GM21360 (cell line): ENCODE results near the gene OPRM1.

Source experiments
- ATAC-seq: cut with Tn5 transposase; IDR thresholded peaks from one replicate; pipeline ENCODE4 v1.9.1; 2021; ENCODE audit warnings: mild to moderate bottlenecking, moderate library complexity; ENCODE audit not compliant: unreplicated experiment

Gene OPRM1

GRCh38 chr6:154080461-154081189, 41.6 kb downstream of the OPRM1 start:
- ATAC-seq: no peak

GRCh38 chr6:154086510-154086909, 47.5 kb downstream of the OPRM1 start:
- no peak for ATAC-seq

- no peak for ATAC-seq
These were observed 53.4 kb downstream of the OPRM1 start for GRCh38 chr6:154092326-154092962.

- no peak for ATAC-seq
These were observed 54.4 kb downstream of the OPRM1 start for GRCh38 chr6:154093231-154094044.

GRCh38 chr6:154095571-154095970, 56.5 kb downstream of the OPRM1 start:
- no peak for ATAC-seq

- no peak for ATAC-seq
These were observed 57.3 kb downstream of the OPRM1 start for GRCh38 chr6:154096316-154096715.

GRCh38 chr6:154096834-154097233, 57.8 kb downstream of the OPRM1 start:
- no peak for ATAC-seq

- ATAC-seq: no peak
These were observed 60.2 kb downstream of the OPRM1 start for GRCh38 chr6:154099211-154099610.

- no peak for ATAC-seq
These were observed 67.2 kb downstream of the OPRM1 start for GRCh38 chr6:154106251-154106650.

- no peak for ATAC-seq
These were observed 72.0 kb downstream of the OPRM1 start for GRCh38 chr6:154111025-154111424.

GRCh38 chr6:154112181-154112809, 73.3 kb downstream of the OPRM1 start:
- no peak for ATAC-seq

GRCh38 chr6:154113392-154113791, 74.4 kb downstream of the OPRM1 start:
- ATAC-seq: no peak

- no peak for ATAC-seq
These were observed 78.4 kb downstream of the OPRM1 start for GRCh38 chr6:154117485-154117884.

- no peak for ATAC-seq
These were observed 83.3 kb downstream of the OPRM1 start for GRCh38 chr6:154122195-154122925.

- ATAC-seq: no peak
These were observed 84.3 kb downstream of the OPRM1 start for GRCh38 chr6:154123155-154123956.

GRCh38 chr6:154125421-154125820, 86.4 kb downstream of the OPRM1 start:
- ATAC-seq: no peak

- no peak for ATAC-seq
These were observed 88.6 kb downstream of the OPRM1 start for GRCh38 chr6:154127657-154128056.

GRCh38 chr6:154134471-154135147, 95.6 kb downstream of the OPRM1 start:
- no peak for ATAC-seq

GRCh38 chr6:154138793-154139192, 99.8 kb downstream of the OPRM1 start:
- ATAC-seq: no peak
